Sigmoid colon (tissue), 4 donors: ENCODE data around the gene MYL11.
A peak's percentile ranks its signal among the peaks of the same experiment; 100 is the strongest.
"Not testable (repeated sequence)": the region's sequence is repeated elsewhere in the genome, so short reads cannot be mapped to it uniquely, and the experiment has no call there.

Experiments used
- CTCF ChIP-seq, 4 experiments: fragments of 450-650 bp in 3 of 4; fragments of 200-600 bp in 1 of 4; IDR thresholded peaks; one replicate each; pipeline ENCODE4 v1.5.1; 2016 to 2019; ENCODE audit warnings: antibody characterized with exemption in 4 of 4, mild to moderate bottlenecking in 3 of 4, moderate library complexity in 2 of 4
- POLR2AphosphoS5 ChIP-seq, 4 donors: sonication (generic); formaldehyde crosslinking; IDR thresholded peaks; one replicate each; pipeline ENCODE4 v1.6.1; 2017; ENCODE audit warnings: antibody characterized with exemption in 4 of 4

DNA sequence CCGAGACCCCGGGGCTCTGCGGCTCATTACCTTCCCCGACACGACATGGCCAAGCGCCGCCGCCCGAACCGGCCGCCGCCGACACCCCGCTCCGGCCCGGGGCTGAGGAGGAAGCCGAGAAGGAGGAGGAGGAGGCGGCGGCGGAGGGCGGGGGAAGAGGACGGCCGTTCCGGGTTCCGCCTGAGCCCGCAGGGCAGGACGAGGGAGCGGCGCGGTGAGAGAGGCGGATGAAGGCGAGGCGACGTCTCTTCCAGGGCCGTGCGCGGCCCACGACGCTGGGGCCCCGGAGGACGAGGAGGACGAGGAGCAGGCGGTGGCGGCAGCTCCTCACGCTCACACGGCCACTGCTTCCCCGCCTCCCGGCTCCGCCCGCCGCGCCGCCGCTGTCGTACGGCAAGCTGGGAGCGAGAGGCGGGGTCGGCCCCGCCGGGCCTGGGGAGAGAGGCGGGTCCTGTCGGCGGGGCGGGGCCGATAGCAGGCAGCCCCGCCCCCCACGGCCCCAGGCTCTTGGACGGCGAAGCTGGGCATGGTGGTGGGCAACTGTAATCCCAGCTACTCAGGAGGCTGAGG lies 39.5 kb upstream of the MYL11 start:
- not testable (repeated sequence) for TF ChIP-seq CTCF (IDR thresholded peaks at IDR 0.05)
- TF ChIP-seq POLR2AphosphoS5 (IDR thresholded peaks at IDR 0.05) = peak; percentile 43 to 83 (median 82)
